CD4-positive, CD25-positive, alpha-beta regulatory T cell (primary cell): Measurements from ENCODE around the gene OVCA2. TPM values are rescaled to one million over a fixed set of nuclear protein-coding genes. Genes with fewer than 3 reads are reported as not detected.

Source experiments
- ATAC-seq, 2 donors: fragments of 150-1000 bp; cut with Tn5 transposase; one replicate each; pipeline ENCODE4 v1.10.0; 2021; ENCODE audit warnings: low read depth in 2 of 2, moderate number of reproducible peaks in 2 of 2, moderate library complexity in 1 of 2
- DNase-seq, 3 donors: peaks; one replicate each; pipeline versions ENCODE4 v3.0.0 to v3.0.0-alpha.2; 2012 to 2022; ENCODE audit warnings: mixed read lengths in 1 of 3
- H3K27ac ChIP-seq: one replicate; pipeline ENCODE4 v1.7.0; 2013; ENCODE audit warnings: mild to moderate bottlenecking, low read length; ENCODE audit not compliant: insufficient read depth, poor library complexity, severe bottlenecking
- H3K27me3 ChIP-seq: one replicate; pipeline ENCODE4 v1.7.0; 2013; ENCODE audit warnings: low read length; ENCODE audit not compliant: control insufficient read depth, insufficient read depth
- H3K36me3 ChIP-seq: one replicate; pipeline ENCODE4 v1.7.0; 2013; ENCODE audit warnings: mild to moderate bottlenecking, low read length, moderate library complexity; ENCODE audit not compliant: control insufficient read depth, insufficient read depth
- H3K4me1 ChIP-seq: 2 replicates; pipeline ENCODE4 v1.7.0; 2013; ENCODE audit warnings: mild to moderate bottlenecking, low read length; ENCODE audit not compliant: insufficient read depth, control insufficient read depth, poor library complexity, severe bottlenecking
- H3K4me3 ChIP-seq: one replicate; pipeline ENCODE4 v1.7.0; 2013; ENCODE audit warnings: low read depth, mild to moderate bottlenecking, low read length, moderate library complexity
- H3K9me3 ChIP-seq, 2 experiments: 1 replicate in 1 of 2; 2 replicates in 1 of 2; pipeline ENCODE4 v1.7.0; 2013; ENCODE audit warnings: low read length in 2 of 2, mild to moderate bottlenecking in 1 of 2, moderate library complexity in 1 of 2; ENCODE audit not compliant: control insufficient read depth in 2 of 2
- H3K27ac Mint-ChIP-seq, 3 donors: one replicate each; pipeline ENCODE4 v1.8.0; 2020 to 2022; ENCODE audit warnings: mild to moderate bottlenecking in 3 of 3, mixed read lengths in 3 of 3, moderate library complexity in 2 of 3
- H3K27me3 Mint-ChIP-seq: one replicate; pipeline ENCODE4 v1.8.0; 2022; ENCODE audit warnings: mild to moderate bottlenecking, mixed read lengths
- H3K36me3 Mint-ChIP-seq: one replicate; pipeline ENCODE4 v1.8.0; 2020; ENCODE audit warnings: mixed read lengths
- H3K4me1 Mint-ChIP-seq, 4 donors: one replicate each; pipeline ENCODE4 v1.8.0; 2020 to 2022; ENCODE audit warnings: mixed read lengths in 4 of 4, mild to moderate bottlenecking in 1 of 4
- H3K4me3 Mint-ChIP-seq, 4 donors: one replicate each; pipeline ENCODE4 v1.8.0; 2020 to 2022; ENCODE audit warnings: mild to moderate bottlenecking in 4 of 4, mixed read lengths in 4 of 4, moderate library complexity in 3 of 4
- H3K9me3 Mint-ChIP-seq, 7 donors: one replicate each; pipeline ENCODE4 v1.8.0; 2020 to 2022; ENCODE audit warnings: mixed read lengths in 7 of 7, mild to moderate bottlenecking in 3 of 7, moderate library complexity in 2 of 7
- polyA plus RNA-seq, 4 donors: library from polyadenylated mRNA; unstranded; fragments of 300-500 nt; fragmentation: Illumina TruSeq; gene quantifications; one replicate each; pipeline ENCODE4 v1.2.3, GENCODE V29; 2021
- total RNA-seq: library from RNA; stranded (reverse); gene quantifications from one replicate; pipeline ENCODE4 v1.2.3, GENCODE V29; 2022

The OVCA2 gene
- total and polyA plus RNA-seq, 5 donors from 2014 or later = 30.8 to 106 (median 76.0) TPM

- no peaks in the 10 kb centered on the region for H3K9me3 Mint-ChIP-seq
- no peak overlapping the region for H3K4me3 Mint-ChIP-seq
- H3K36me3 Mint-ChIP-seq = peaks cover 70% of the 10 kb centered on the region
- DNase-seq (no peak), ATAC-seq (no peak)
- Histone ChIP-seq H3K4me3 (no peak overlapping the region), H3K4me1 (no peaks in the 10 kb centered on the region), H3K27ac (no peak overlapping the region), H3K27me3 (no peaks in the 10 kb centered on the region), H3K9me3 (no peaks in the 10 kb centered on the region), H3K36me3 (peaks cover 58% of the 10 kb centered on the region)
- H3K4me1 Mint-ChIP-seq = peaks cover 0 to 4% (median 2%) of the 10 kb centered on the region in 4 donors
- H3K27me3 Mint-ChIP-seq = no peaks in the 10 kb centered on the region
- H3K27ac Mint-ChIP-seq = no peak overlapping the region
Measured at GRCh38 chr17:2081564-2081963, 39.7 kb downstream of the OVCA2 start.

DNA sequence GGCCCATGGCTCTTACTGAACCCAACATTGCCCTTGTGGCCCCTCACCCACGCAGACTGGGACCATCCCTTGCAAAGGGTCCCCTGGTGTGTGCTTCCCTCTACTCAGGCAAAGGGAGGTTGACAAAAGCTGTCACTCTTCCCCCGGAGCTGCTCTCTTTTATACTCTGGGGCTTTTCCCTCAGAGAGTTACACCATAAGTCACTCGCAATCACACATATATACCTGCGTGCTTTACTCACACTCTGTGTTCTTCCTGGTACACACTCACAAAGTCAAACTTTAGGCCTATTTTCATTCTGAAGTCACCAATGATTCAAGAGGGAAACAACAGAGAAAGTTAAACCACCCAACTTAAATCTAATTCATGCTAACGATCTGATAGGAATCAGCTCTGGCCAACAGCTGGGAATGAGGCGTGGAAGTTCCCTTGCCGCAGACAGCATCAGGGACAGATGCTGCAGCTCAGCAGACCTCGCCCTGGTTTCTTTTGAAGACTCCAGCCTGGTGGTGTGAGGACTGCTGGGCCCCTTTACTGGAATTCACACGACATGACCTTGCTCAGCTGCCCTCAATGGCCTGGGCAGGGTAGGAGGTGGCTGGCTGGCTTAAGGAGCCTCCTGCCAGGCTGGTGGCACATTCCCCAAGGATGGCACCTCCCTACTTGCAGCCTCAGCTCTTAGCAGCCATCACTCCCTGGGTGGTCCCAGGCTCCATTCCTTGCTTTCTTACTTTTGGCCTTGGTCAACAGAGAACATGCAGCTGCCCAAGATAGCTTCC lies 40.4 kb downstream of the OVCA2 start:
- peaks cover 52% of the 10 kb centered on the region for H3K36me3 ChIP-seq
- no peak for ATAC-seq
- no peak overlapping the region for H3K27ac Mint-ChIP-seq
- H3K27ac ChIP-seq = no peak overlapping the region
- H3K36me3 Mint-ChIP-seq = peaks cover 72% of the 10 kb centered on the region
- no peak overlapping the region for H3K4me3 Mint-ChIP-seq
- H3K9me3 ChIP-seq = no peaks in the 10 kb centered on the region
- no peaks in the 10 kb centered on the region for H3K27me3 ChIP-seq
- H3K9me3 Mint-ChIP-seq = no peaks in the 10 kb centered on the region
- H3K27me3 Mint-ChIP-seq = no peaks in the 10 kb centered on the region
- no peaks in the 10 kb centered on the region for H3K4me1 ChIP-seq
- DNase-seq = no peak
- H3K4me3 ChIP-seq = no peak overlapping the region
- peaks cover 0 to 5% (median 3%) of the 10 kb centered on the region in 4 donors for H3K4me1 Mint-ChIP-seq

DNA sequence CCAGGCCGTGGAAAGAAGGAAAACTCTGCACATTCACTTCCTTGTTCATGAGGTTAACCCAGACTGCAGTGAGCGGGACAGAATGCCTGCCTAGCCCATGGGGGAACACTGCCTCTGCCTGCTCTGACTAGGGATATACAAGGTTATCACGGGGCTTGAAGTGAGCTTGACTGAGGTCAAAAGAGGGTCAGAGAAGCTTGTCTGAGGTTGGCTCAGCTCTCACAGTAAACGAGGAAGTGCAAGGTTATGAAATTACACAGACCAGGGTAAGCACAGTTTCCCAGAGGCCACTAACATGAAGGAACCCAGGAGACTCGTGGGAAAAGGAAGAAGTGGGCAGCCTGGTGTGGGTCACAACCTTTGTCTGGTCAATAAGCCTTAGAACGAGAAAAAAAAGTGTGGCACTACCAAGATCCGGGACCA lies 41.8 kb downstream of the OVCA2 start:
- Mint-ChIP-seq H3K27ac (peak overlapping the region in 1 of 3 donors; percentile 80), H3K4me3 (peak overlapping the region in 1 of 4 donors; percentile 60), H3K9me3 (no peaks in the 10 kb centered on the region), H3K4me1 (peaks cover 0 to 19% (median 10%) of the 10 kb centered on the region in 4 donors), H3K27me3 (no peaks in the 10 kb centered on the region), H3K36me3 (peaks cover 63% of the 10 kb centered on the region)
- H3K4me1 ChIP-seq = peaks cover 10% of the 10 kb centered on the region
- no peak overlapping the region for H3K4me3 ChIP-seq
- no peak overlapping the region for H3K27ac ChIP-seq
- no peaks in the 10 kb centered on the region for H3K9me3 ChIP-seq
- H3K36me3 ChIP-seq = peaks cover 41% of the 10 kb centered on the region
- DNase-seq (no peak), ATAC-seq (peak in 1 of 2 donors; percentile 24)
- H3K27me3 ChIP-seq = no peaks in the 10 kb centered on the region

DNA sequence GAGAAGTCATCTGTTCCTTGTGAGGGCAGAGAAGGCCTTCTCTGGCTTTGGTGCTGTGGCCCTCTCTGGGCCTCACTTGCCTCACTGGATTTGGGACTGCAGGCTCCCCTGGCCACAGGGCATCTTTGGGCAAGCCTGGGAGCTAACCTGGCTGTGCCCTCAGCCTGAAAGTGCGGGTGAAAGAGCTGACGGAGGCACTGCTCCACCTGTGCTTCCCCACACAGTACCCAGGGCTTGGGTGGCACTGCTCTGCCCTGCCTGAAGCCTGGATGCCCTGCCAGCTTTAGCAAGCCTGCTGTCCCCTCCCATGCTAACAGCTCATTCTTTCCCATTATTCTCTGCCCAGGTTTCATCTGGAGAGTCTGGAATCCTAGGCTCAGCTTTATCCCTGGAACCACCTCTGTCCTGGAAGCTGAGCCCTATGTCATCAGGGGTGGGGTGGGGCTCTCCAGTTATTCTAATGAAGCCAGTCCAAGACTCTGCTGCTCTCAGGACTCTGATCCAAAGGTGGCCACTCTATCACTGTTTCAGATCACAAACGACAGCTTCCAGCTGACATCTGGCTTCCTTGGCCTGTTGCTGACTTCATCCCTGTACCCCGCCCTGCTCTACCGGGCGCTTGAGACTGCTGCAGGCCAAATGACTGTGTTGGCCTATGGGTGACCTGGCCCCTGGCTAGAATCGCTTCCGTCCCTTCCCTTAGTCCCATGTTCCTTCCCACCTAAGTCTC lies 42.4 kb downstream of the OVCA2 start:
- Mint-ChIP-seq H3K9me3 (no peaks in the 10 kb centered on the region), H3K4me1 (peaks cover 0 to 24% (median 14%) of the 10 kb centered on the region in 4 donors), H3K27ac (peak overlapping the region in 2 of 3 donors; percentile 9 to 52), H3K4me3 (peak overlapping the region in 1 of 4 donors; percentile 60), H3K36me3 (peaks cover 59% of the 10 kb centered on the region), H3K27me3 (no peaks in the 10 kb centered on the region)
- ATAC-seq = no peak
- Histone ChIP-seq H3K4me3 (no peak overlapping the region), H3K27me3 (no peaks in the 10 kb centered on the region), H3K4me1 (peaks cover 16% of the 10 kb centered on the region), H3K9me3 (no peaks in the 10 kb centered on the region), H3K27ac (no peak overlapping the region), H3K36me3 (peaks cover 37% of the 10 kb centered on the region)
- DNase-seq = no peak

DNA sequence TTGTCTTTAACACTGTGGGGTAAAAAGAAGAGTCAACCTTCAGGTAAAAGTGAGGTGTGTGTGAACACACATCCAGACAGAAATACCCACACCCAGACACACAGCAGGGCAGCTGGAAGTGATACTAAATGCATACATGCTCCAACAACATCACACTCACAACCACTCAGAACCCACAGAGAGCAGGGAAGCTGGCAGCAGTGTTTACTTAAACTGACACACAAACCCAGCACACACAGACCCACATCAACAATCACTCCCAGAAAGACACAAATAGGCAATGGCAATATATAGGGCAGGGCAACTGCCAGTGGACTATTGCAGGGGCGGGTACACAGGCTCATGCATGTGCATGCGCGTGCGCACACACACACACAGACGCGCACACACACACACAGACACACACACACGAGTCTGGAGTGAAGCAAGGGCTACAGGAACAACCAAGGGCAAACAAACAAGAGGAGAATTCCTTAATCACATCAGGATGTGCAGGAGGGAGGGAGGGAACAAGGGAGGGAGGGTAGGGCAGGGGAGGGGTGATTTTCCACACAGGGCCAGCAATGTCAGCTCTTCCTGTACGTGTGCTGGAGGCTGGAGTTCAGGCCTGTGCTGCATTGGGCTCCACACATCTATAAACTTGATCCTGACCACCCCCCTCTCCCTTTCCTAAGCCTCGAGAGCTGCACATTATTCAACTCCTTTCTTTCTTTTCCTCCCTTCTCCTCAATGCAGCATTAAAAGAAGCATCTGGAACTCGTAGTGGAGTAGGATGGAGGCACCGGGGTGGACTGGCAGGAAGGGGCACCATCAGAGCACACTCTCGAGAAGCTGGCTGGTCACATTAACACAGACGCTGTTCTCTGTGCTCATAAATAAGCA lies 43.2 kb downstream of the OVCA2 start:
- Histone ChIP-seq H3K4me3 (no peak overlapping the region), H3K9me3 (no peaks in the 10 kb centered on the region), H3K27ac (no peak overlapping the region), H3K36me3 (peaks cover 34% of the 10 kb centered on the region), H3K27me3 (no peaks in the 10 kb centered on the region), H3K4me1 (peaks cover 19% of the 10 kb centered on the region)
- Mint-ChIP-seq H3K27ac (peak overlapping the region in 1 of 3 donors; percentile 9), H3K27me3 (no peaks in the 10 kb centered on the region), H3K9me3 (no peaks in the 10 kb centered on the region), H3K4me1 (peaks cover 0 to 32% (median 19%) of the 10 kb centered on the region in 4 donors), H3K4me3 (peak overlapping the region in 1 of 4 donors; percentile 31), H3K36me3 (peaks cover 54% of the 10 kb centered on the region)
- DNase-seq (no peak), ATAC-seq (no peak)

DNA sequence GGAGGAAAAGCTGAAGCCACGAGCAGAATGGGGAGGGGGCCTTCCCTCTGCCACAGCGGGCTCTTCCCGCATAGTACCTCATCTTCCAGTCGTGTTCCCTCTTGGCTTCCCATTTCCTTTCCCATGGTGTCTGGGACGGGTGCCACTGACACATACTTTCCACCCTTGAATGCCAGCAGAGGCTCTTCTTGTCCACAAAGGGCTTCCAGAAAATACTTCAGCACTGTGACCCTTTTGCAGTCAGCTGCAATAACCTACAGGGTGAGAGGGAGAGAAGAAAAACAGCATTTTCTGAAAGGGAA lies 43.8 kb downstream of the OVCA2 start:
- Histone ChIP-seq H3K4me1 (peaks cover 24% of the 10 kb centered on the region), H3K4me3 (no peak overlapping the region), H3K27me3 (no peaks in the 10 kb centered on the region), H3K27ac (no peak overlapping the region), H3K9me3 (no peaks in the 10 kb centered on the region), H3K36me3 (peaks cover 30% of the 10 kb centered on the region)
- H3K27ac Mint-ChIP-seq = no peak overlapping the region
- H3K9me3 Mint-ChIP-seq = no peaks in the 10 kb centered on the region
- H3K36me3 Mint-ChIP-seq = peaks cover 54% of the 10 kb centered on the region
- H3K27me3 Mint-ChIP-seq = no peaks in the 10 kb centered on the region
- peaks cover 0 to 38% (median 24%) of the 10 kb centered on the region in 4 donors for H3K4me1 Mint-ChIP-seq
- no peak for DNase-seq
- H3K4me3 Mint-ChIP-seq = no peak overlapping the region
- no peak for ATAC-seq

DNA sequence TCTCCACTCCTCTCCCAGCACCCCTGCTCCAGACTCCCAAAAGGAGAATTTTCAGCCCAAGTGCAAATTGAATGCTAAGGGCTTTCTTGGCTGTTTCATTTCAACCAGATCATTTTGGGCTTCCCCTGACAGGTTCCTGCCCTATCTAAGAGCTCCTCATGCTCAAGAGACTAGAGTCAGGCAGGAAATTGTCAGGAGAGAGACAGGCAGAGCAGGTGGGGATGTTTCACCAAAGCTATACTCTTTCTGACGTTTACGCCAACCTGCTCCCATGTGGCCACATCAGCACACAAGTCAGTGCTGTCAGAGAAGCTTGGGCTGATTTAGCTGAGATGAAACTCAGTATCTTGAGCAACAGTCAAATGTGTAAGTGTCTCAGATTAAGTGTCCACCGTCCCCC lies 44.5 kb downstream of the OVCA2 start:
- Histone ChIP-seq H3K27ac (no peak overlapping the region), H3K36me3 (peaks cover 24% of the 10 kb centered on the region), H3K9me3 (no peaks in the 10 kb centered on the region), H3K4me3 (no peak overlapping the region), H3K27me3 (no peaks in the 10 kb centered on the region), H3K4me1 (peaks cover 26% of the 10 kb centered on the region)
- H3K4me3 Mint-ChIP-seq = no peak overlapping the region
- H3K9me3 Mint-ChIP-seq = no peaks in the 10 kb centered on the region
- peaks cover 0 to 44% (median 31%) of the 10 kb centered on the region in 4 donors for H3K4me1 Mint-ChIP-seq
- H3K27ac Mint-ChIP-seq = no peak overlapping the region
- DNase-seq (no peak), ATAC-seq (no peak)
- H3K36me3 Mint-ChIP-seq = peaks cover 49% of the 10 kb centered on the region
- H3K27me3 Mint-ChIP-seq = no peaks in the 10 kb centered on the region
